ENCODE measurements around the gene FARS2. TPM values are rescaled to one million over a fixed set of nuclear protein-coding genes. Genes with fewer than 3 reads are reported as not detected.

Gene FARS2
- polyA plus RNA-seq, 4 donors = 19.6 to 21.8 (median 20.5) TPM

DNA sequence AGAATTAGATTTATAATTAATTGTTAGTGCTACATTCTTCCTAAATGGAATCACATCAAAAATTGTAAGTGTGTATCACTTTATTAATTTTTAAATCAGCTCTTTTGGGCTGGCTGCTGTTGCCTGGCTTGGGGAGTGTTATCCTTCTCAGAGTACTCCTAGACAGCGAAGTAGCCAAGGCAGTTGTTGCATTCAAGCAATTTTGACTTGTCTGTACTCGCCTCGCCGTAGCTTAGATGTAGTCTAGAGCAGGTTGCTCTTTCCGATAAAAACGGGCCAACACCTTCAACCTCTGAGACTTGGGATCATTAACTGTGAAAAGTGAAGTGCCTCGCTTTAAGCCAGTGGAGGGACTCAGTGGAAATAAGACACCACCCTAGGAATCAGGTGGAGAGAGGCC, 151.3 kb downstream of the FARS2 start:
- no peak for DNase-seq (ENCODE audit: low read depth in 4 of 4, low spot score in 3 of 4)

GRCh38 chr6:5416250-5416649, 154.9 kb downstream of the FARS2 start:
- no peak for DNase-seq (ENCODE audit: low read depth in 4 of 4, low spot score in 3 of 4)

GRCh38 chr6:5422321-5422915, 161.1 kb downstream of the FARS2 start:
- no peak for DNase-seq (ENCODE audit: low read depth in 4 of 4, low spot score in 3 of 4)

GRCh38 chr6:5423251-5423650, 161.9 kb downstream of the FARS2 start:
- no peak for DNase-seq (ENCODE audit: low read depth in 4 of 4, low spot score in 3 of 4)

- DNase-seq (ENCODE audit: low read depth in 4 of 4, low spot score in 3 of 4) = no peak
These were observed 163.4 kb downstream of the FARS2 start for GRCh38 chr6:5424726-5425125.

DNA sequence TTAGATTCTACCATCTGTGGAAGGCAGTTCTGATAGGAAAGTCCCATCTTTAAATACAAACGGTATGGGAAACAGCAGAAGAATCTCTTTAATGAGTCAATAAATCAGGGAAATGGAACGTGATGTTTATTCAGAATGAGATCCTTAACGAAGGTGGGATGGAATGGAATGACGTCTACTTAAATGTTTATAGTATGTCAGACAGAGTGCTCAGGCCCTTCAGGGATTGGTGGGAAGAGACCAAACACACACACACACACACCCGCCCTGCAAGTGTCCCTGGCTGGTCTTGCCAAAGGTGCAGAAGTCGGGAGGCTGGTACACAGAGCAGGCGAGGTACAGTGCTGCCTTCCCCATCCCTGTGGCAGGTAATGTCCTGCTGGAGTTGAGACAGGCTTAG, 164.0 kb downstream of the FARS2 start:
- no peak for DNase-seq (ENCODE audit: low read depth in 4 of 4, low spot score in 3 of 4)

DNA sequence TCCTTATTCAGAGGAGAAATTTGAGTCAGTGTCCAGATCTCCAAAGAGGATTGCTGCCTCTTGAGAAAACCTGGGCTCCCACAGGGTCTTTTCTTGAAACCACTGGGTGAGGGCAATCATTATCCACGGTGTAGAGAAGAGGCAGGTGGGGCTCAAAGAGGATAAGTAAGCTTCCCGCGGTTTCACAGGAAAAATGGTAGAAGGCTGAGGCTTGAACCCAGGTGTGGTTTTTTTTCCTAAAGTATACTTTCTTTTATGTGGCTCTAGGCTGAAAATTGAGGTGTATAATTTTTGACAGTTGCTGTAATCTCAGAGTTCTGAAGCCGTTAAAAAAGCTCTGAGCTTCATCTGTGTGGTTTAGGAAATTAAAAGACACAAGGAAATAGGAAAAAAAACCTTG, 164.5 kb downstream of the FARS2 start:
- DNase-seq (ENCODE audit: low read depth in 4 of 4, low spot score in 3 of 4) = no peak

- no peak for DNase-seq (ENCODE audit: low read depth in 4 of 4, low spot score in 3 of 4)
These were observed 166.3 kb downstream of the FARS2 start for GRCh38 chr6:5427586-5427985.

GRCh38 chr6:5433324-5433723, 172.0 kb downstream of the FARS2 start:
- no peak for DNase-seq (ENCODE audit: low read depth in 4 of 4, low spot score in 3 of 4)

GRCh38 chr6:5435449-5435848, 174.1 kb downstream of the FARS2 start:
- no peak for DNase-seq (ENCODE audit: low read depth in 4 of 4, low spot score in 3 of 4)

- DNase-seq (ENCODE audit: low read depth in 4 of 4, low spot score in 3 of 4) = no peak
These were observed 177.7 kb downstream of the FARS2 start for GRCh38 chr6:5438922-5439584.

GRCh38 chr6:5439749-5440148, 178.4 kb downstream of the FARS2 start:
- no peak for DNase-seq (ENCODE audit: low read depth in 4 of 4, low spot score in 3 of 4)

DNA sequence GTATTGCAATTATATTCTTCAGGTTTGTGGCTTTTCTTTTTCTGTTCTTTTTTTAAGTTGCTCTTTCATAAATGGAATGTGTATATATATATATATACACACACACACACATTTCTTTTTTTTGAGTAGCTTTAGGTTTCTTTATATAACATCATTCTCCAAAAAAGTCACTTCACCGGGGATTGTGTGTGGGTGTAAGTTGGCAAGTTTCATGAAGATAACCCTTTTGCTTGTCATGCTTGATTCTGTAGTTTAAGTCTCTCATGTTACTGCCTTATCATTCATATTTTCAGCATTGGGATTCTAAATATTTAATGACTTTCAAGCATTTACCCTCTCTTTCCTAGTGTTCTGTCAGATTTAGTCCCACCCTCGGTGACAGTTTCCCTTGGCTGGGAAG, 181.0 kb downstream of the FARS2 start:
- no peak for DNase-seq (ENCODE audit: low read depth in 4 of 4, low spot score in 3 of 4)

DNA sequence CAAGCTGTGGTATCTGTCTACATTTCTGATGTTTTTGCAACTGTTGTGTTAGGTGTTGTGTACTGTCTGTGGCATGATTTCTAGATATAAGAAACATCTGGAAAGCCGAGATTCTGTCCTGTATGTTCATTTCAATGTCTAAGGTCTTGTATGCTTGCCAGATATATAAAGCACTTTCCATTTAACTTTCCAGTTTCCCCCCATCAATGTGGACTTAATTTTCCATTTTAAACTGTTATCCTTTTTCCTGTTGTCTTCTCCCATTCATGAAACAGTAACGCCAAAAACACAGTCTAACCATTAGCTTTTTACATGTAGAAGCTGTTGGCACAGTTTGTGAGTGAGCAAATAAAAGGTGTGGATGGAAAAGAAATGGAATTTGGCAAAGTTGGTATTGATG, 181.6 kb downstream of the FARS2 start:
- no peak for DNase-seq (ENCODE audit: low read depth in 4 of 4, low spot score in 3 of 4)

DNA sequence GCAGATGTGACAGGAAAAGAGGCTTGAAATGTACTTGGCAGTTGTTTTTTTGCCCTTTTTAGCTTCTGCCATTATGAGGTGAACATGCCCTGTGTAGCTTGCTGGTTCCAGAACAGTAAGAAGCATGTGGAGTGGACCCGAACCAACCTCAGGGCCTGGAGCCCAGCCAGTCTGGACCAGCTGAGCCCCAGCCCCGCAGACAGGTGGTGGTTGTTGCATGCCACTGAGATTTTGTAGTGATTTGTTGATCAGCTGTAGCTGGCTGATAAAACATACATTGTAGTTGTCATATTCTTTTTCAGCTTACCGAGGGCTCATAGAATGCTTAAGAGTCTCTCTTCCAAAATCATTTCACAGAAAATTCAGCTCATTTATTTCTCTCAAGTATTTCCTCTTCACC, 182.2 kb downstream of the FARS2 start:
- DNase-seq (ENCODE audit: low read depth in 4 of 4, low spot score in 3 of 4) = no peak

DNA sequence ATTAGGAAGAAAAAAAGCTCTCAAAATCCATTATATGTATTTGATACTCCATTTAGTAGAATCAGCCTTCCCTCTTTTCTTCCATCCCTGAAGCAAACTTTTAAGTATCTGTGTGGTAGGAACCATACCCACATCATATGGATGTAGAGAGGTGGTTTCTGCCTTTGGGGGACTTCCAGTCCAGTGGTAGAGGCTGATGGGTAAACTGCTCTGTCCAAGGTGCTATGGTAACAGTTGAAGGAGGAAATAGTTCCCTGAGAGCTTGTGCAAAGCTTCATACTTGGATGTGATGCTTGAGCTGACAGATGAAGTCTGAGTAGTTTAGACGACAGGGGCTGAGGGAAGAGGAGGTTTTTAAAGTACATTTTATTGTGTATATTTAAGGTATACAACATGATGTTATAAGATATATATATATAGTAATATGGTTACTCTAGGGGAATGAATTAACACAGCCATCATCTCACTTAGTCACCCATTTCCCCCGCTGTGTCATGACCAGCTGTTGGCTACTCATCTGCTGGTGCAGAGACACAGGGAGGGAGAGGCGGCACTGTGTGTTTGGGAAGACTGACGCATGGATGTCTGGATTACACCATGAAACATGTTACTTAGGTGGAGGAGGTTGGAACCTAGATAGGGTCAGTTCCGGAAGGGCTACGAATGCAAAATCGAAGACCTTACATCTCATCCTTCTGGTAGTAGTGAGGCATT, 185.2 kb downstream of the FARS2 start:
- no peak for DNase-seq (ENCODE audit: low read depth in 4 of 4, low spot score in 3 of 4)

DNA sequence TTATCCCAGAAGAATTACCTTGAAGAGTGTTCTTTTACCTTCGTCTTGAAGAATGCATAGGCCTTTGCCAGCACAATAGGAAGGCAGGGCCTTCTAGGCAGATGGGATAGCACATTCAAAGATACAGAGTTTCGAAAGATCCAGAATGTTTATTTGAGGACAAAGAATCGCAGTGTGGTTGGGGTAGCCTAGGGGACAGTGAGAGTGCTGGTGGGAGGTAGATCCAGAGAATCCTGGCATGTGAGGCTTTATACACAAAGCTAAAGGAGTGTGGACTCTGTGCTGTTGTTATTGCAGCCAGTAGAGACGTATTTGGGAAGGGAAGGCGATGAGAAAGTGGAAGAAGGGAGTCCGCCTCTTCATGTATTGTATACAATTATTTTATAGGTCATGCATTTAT, 186.6 kb downstream of the FARS2 start:
- DNase-seq (ENCODE audit: low read depth in 4 of 4, low spot score in 3 of 4) = no peak

DNA sequence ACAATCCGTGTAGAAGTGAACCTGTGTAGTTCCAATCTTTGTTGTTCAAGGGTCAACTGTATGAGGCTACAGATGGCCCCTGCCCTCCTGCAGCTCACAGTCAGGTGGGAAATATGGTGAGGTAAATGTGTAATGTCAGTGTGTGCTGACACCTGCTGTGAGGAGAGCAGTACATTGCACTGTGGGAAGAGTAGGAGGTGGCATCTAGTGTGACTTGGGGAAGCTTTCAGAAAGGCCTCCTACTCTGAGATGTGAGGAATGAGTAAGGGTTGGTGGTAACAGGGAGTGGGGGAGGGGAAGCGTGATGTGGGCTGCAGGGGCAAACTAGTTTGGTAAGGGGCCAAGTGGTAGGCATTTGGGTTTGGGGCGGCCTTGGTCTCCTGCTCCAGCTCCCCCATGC, 188.8 kb downstream of the FARS2 start:
- no peak for DNase-seq (ENCODE audit: low read depth in 4 of 4, low spot score in 3 of 4)

DNA sequence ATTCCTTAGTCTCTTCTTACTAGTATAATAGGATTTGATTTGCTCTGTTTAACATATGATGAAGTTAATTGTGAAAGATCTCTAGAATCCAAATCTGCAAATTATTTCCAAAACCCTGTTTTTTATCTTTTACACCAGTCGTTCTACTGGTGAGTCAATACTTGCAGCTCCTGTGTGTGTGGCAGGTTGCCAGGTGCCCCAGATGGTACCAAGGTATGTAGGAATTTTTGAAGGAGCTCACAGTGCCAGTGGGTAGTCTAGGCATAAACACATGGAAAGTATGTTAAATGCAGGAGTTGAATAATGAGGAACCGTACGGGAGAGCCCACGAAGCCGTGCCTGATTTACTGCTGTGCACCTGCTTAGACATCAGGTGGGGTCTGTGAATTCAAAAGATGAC, 192.2 kb downstream of the FARS2 start:
- DNase-seq (ENCODE audit: low read depth in 4 of 4, low spot score in 3 of 4) = no peak

- DNase-seq (ENCODE audit: low read depth in 4 of 4, low spot score in 3 of 4) = no peak
These were observed 193.8 kb downstream of the FARS2 start for GRCh38 chr6:5455142-5455541.

DNA sequence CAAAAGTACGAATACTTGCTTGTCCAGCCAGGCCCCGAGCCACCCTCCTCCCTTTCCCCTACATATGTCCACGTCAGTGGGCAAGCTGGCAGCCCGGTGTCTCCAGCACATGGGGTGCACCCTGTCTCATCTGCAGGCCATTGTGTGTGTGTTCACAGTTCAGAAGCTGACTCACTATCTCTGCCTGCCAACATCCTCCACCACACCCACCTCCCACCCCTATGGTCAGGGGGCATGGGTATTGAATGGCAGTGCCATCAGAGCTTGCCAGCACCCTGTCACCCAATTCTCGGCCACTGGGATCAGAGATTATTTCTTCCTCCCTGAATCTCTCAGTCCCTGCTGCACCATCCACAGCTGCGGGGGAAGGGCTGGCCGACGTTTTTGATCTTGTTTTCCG, 195.7 kb downstream of the FARS2 start:
- no peak for DNase-seq (ENCODE audit: low read depth in 4 of 4, low spot score in 3 of 4)

DNA sequence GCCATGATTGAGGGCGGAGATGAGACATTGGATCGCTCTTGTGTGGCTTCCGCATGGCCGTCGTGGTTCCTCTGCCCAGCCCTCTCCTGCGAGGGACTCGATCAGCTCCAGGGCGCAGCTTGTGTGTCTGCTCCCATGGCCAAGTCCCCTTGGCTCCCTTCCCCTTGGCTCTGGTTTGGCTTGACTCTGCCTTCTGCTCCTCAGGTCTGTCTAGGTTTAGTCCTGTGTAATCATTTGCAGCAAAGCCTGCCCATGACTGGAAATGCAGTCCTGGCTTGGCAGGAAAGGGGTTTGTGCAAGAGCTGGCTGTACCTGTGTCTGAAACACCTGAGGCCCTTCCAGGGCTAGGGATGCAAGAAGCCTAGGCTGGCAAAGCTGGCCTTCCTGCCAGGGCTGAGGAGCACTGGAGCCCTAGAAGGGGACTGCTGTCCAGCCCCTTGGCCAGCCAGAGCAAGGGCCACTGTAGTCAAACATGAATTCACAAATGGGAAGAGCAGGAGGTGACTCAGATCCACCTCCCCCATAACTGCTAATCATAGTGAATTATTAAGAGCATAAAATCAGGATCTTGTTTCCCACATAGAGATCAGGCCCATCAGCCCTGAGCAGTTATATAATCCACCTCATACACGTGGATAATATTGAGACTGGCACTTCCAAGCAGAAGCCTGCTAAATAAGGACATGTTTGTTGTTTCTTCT, 196.8 kb downstream of the FARS2 start:
- no peak for DNase-seq (ENCODE audit: low read depth in 4 of 4, low spot score in 3 of 4)
